GM13976 (cell line): Measurements from ENCODE around the gene DHDH.
"Not testable (repeated sequence)": the region's sequence is repeated elsewhere in the genome, so short reads cannot be mapped to it uniquely, and the experiment has no call there.

Experiments
- DNase-seq: peaks from one replicate; pipeline ENCODE4 v3.0.0; 2012; ENCODE audit warnings: low spot score
- in situ Hi-C: fragments of 300-500 bp; cut with MboI; formaldehyde crosslinking; loops from one replicate; pipeline ENCODE4 v1.12.0; 2022; ENCODE audit warnings: low sequenced_read_pairs, mixed read lengths, inconsistent platforms; ENCODE audit not compliant: unreplicated experiment
- TF ChIP-seq, protein P1 (sequence below): IDR thresholded peaks from 2 replicates; pipeline ENCODE4 v1.5.1; 2012; ENCODE audit warnings: borderline replicate concordance, mild to moderate bottlenecking; ENCODE audit not compliant: insufficient read depth; ENCODE audit errors: extremely low read depth, missing control alignments, control extremely low read depth

Gene DHDH

DNA sequence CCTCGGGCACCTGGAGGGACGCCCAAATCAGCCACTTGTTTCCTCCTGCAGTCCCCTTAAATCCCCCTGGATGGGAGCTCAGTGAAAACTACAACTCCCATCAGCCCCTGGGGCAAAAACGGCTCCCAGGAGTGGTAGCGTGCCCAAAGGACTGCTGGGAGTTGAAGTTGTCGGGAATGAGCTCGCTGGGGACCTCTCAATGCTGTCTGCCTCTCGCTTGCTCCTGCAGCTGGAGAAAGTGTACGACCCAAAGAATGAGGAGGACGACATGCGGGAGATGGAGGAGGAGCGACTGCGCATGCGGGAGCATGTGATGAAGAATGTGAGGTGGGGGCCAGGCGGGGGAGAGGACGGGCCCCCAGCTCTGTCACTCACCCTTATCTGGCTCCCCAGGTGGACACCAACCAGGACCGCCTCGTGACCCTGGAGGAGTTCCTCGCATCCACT is 14.7 kb upstream of the DHDH start:
- peak; percentile 49 for DNase-seq

DNA sequence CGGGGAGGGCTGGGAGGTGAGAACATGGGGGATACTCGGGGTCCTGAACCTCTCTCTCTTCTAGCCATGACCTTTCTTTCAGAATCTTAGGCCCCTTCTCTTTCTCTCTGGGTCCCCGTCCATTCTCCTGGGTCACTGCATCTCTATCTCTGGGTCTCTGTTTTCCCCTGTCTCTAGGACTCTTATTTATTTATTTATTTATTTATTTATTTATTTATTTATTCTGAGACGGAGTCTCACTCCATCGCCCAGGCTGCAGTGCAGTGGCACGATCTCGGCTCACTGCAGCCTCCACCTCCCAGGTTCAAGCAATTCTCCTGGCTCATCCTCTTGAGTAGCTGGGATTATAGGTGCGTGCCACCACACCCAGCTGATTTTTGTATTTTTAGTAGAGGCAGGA is 14.2 kb upstream of the DHDH start:
- in situ Hi-C loops, DNase-seq: not testable (repeated sequence)

More for the DNA sequence above, 14.7 kb upstream of the DHDH start:
- in situ Hi-C loops, result no loop called here
- TF ChIP-seq, protein P1, sequence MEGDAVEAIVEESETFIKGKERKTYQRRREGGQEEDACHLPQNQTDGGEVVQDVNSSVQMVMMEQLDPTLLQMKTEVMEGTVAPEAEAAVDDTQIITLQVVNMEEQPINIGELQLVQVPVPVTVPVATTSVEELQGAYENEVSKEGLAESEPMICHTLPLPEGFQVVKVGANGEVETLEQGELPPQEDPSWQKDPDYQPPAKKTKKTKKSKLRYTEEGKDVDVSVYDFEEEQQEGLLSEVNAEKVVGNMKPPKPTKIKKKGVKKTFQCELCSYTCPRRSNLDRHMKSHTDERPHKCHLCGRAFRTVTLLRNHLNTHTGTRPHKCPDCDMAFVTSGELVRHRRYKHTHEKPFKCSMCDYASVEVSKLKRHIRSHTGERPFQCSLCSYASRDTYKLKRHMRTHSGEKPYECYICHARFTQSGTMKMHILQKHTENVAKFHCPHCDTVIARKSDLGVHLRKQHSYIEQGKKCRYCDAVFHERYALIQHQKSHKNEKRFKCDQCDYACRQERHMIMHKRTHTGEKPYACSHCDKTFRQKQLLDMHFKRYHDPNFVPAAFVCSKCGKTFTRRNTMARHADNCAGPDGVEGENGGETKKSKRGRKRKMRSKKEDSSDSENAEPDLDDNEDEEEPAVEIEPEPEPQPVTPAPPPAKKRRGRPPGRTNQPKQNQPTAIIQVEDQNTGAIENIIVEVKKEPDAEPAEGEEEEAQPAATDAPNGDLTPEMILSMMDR, result no peak

DNA sequence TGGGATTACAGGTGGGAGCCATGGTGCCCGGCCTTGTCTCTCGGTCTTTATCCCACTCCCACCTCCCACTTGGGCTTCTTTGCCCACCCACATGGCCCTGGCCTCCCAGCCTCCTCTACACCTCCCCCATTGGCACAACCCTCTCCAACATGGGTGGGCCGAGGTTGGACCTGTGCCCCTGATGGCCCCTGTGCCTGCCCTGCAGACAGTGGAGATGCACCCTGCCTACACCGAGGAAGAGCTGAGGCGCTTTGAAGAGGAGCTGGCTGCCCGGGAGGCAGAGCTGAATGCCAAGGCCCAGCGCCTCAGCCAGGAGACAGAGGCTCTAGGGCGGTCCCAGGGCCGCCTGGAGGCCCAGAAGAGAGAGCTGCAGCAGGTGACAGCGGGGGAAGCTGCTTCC is 12.6 kb upstream of the DHDH start:
- DNase-seq, result no peak
- TF ChIP-seq, protein P1, result no peak
- in situ Hi-C loops, result no loop called here

- in situ Hi-C loops, result no loop called here
- TF ChIP-seq, protein P1, result no peak
- DNase-seq, result no peak
These were observed 11.6 kb upstream of the DHDH start for GRCh38 chr19:48921721-48922500.

- DNase-seq, result no peak
- TF ChIP-seq, protein P1, result no peak
- in situ Hi-C loops, result no loop called here
These were observed 10.7 kb upstream of the DHDH start for GRCh38 chr19:48922548-48923490.

DNA sequence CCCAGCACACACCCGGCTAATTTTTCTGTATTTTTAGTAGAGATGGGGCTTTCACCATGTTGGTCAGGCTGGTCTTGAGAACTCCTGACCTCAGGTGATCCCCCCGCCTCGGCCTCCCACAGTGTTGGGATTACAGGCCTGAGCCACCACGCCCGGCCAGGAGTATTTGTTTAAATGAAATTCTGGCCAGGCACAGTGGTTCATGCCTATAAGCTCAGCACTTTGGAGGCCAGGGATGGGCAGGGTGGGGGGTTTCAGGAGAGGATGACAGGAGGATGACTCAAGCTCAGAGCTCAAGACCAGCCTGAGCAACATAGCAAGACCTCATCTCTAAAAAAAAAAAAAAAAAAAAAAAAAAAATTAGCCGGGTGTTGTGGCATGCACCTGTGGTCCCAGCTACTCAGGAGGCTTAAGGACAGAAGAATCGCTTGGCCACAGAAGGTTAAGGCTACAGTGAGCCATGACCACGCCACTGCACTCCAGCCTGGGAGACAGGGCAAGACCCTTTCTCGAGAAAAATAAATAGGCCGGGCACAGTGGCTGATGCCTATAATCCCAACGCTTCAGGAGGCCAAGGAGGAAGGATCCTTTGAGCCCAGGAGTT is 8.2 kb upstream of the DHDH start:
- in situ Hi-C loops, result no loop called here
- TF ChIP-seq, protein P1, result no peak
- DNase-seq, result no peak

DNA sequence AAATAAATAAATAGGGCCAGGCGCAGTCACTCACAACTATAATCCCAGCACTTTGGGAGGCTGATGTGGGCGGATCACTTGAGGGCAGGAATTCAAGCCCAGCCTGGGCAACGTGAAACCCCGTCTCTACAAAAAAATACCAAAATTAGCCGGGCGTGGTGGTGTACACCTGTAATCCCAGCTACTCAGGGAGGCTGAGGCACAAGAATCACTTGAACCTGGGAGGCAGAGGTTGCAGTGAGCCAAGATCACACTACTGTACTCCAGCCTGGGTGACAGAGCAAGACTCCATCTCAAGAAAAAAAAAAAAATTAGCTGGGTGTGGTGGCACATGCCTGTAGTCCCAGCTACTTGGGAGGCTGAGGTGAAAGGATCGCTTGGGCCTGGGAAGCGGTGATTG is 7.6 kb upstream of the DHDH start:
- in situ Hi-C loops, result not testable (repeated sequence)

More for the DNA sequence above, 7.6 kb upstream of the DHDH start:
- not testable (repeated sequence) for DNase-seq
